ENCODE results near the gene ENDOD1.

The ENDOD1 gene

DNA sequence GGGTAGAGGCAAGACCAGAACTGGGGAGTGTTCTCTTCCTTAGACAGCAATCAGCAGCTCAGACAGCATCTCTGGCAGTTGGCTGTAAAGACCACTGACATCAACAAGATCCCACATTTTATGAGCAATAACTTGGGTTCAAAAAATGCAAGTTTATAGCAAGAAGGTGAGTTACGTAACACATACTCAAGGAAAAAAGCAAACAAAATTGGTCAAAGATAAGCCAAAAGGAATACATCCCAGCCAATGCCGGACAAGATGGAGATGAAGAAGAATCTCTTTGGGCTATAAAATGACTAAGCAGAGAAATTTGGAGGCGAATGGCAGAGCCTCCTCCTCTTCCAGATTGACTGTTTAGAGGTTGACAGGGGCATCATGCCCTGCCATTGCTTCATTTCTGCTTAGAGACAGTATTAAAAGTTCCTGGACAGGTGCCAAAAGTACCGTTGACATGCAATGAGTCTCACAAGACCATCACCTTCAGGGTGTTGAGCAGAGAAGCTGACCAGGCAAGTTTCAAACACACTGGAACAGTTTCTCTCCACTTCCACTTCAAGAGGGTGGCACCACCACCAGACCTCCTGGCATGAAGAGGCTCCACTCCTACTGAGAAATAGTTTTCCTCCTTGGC lies 55.9 kb downstream of the ENDOD1 start:
- DNase-seq: no peak

DNA sequence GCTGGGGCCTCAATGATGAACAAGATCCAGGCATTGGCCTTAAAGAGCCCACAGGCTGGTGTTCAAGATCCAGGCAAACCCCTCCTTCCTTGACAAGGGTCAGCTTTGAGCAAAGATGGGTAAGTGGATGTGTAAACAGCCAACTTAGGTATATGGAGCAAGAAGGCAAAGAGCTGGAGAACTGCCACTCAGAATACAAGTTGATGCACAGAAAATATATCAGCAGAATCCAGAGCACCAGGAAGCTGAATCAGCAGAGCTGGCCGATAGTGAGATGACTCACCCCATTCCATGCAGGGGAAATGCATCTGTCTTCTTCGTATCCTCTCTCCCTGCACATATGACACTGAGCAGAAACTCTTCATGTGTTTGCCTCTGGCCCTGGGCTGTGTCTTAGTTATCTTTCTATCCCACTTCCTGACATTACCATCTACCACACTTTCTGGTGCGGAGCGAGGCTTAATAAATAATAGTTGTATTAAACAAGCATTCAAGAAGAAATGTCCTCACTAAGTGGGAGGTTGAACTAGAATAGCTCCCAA lies 57.8 kb downstream of the ENDOD1 start:
- no peak for DNase-seq

DNA sequence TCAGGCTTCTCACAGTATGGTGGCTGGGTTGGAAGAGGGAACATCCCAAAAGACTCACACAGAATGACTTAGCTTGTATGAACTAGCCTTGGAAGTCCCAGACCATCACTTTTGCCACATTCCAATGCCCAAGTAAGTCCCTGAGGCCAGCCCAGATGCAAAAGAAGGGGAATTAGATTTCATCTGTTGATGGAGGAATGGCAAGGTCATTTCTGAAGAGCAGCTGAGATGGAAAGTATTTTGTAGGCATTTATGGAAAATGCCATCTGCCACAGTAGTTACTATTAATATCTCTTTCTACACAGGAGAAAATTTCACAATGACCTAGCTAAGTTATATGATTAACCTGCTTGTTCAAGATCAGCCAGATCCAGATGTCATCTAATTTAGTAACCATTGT lies 58.8 kb downstream of the ENDOD1 start:
- DNase-seq: no peak

DNA sequence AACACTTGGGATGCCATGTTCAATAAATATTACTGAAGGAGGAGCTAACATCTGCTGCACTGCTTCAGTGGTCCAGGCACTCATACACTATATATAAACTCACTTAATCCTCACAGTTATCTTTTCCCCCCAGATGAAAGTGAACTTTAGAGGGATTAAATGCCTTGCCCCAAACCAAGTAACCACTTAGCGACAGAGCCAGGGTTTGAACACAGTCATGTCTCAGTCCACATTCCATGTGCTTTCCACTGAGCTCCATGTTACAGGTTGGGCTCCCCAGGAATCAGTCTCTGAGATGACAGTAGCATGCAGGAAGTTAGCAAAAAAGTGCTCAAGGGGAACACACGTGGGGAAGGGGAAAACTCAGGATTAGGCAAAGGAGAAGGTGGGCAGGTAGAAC lies 59.3 kb downstream of the ENDOD1 start:
- no peak for DNase-seq

DNA sequence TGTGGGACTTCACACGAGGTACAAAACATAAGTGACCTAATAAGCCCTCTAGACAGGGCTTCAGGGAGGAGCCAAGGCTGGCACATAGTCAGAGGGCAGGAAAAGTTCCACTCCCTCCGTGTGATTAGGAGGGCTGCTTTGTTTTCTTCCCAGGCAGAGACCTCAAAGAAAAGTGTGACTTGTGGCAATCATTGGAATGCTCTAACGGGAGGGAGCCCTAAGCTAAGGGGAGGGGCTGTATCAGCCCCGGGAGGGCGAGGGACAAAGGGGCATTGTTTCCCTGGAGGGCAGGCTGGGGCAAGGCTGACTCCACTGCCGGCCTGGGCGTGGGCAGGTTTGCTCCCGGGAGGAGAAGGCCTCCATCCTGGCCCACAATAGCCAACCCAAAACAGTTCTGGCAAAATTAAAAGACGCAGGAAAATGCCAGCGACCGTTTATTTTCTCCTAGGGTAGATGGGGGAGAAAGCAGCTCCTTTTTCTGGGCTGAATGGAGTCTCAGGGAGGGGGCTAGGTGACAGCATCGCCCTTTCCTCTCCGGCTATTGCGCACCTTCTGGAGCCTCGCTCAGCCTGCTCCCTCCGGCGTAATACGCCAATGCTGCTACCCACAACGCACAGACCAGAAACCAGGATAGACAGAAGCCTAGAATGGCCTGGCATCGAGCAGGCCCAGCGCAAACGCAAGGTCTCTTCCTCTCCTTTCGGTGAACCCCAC lies 60.2 kb downstream of the ENDOD1 start:
- DNase-seq: peak; percentile 30

DNA sequence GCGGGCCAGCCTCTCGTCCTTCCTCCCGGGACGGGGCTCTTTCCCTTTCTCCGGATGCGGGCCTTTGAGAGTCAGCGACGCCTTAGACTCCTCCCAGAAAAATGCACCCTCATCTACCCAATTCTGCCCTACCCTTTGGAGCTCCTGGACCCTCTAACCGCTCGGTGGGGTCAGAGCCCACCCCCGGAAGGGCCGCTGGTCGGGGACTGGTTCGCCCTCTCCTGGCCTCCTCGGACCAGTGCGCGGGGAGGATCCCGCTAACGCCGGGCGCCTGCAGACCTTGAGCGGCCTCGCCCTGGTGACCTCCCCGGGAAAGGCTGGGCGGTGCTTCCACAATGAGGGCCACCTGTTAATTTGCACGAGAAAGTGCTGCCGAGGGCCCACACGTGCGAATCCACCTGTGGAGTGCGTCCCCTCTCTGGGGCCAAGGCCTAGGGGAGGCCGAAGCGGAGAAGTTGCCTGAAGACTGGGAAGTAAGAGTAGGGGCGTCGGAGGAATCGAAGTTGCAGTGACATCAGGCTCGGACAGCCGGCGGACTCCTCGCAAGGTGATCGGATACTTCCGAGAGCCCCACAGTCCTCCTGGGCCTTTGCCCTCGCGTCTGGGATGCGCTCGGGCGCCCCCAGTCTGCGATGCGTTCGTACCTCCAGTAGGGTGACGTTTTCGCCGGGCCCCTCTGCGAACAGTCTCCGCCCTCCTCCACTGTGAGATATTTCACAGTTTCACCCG lies 61.5 kb downstream of the ENDOD1 start:
- DNase-seq: peak; percentile 84

DNA sequence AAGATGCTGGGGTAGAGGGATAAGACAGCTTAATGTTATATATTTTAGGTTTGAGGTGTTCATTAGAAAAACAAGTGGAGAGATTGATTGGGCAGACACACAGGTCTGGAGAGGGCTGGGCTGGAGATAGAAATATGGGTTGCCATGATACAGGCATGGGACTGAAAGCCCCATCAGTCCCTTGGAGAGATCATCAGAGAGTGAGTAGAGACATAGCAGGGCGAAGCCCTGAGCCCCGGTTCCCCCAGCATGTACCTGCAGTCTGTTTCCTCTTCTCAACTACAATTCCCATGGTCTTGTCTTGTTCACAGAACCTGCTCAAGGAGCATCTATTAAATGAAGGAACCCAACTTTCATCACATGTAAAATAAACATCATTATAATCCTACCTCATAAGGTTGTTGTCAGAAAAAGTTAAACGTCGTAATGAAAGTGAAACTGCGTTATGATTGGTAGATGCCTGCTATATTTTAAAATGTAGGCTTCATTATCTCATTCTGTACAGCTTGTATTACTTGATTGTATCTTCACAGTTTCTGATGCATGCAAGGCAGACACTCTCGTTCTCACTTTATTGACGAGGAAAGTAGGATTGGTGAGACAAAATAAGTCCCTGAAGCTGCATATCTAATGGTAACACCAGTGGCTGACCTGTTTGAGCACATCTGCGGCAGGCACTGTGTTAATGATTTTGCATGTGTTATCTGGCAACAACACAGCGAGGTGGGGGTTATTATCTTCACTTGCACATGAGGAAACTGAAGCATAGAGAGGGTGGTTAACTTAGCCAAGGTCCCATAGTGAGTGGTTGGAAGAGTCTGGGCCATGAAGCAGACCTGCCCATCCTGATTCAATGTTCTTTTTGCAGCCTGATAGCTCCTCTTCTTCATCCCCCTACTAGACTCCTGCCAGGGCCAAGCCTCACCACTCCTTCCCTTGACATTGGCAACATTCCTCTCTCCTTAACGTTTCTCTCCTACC lies 63.5 kb downstream of the ENDOD1 start:
- DNase-seq: no peak

DNA sequence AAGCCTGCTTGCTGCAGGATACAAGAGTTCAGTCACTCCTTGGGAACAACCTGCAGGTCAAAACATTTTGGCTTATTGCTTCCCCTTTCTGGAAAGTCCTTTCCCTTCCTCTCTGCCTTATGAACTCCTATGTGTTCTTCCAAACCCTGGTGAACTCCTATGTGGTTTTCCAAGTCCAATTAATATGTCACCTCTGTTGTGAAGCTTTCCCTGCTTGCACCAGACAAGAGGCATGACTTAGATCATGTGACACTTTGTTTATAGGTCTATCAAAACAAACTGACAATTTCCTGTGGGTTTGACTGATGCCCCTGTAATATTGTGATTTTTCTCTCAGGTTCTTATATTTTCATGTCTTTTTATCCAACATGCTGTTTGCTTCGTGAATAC lies 64.2 kb downstream of the ENDOD1 start:
- no peak for DNase-seq

DNA sequence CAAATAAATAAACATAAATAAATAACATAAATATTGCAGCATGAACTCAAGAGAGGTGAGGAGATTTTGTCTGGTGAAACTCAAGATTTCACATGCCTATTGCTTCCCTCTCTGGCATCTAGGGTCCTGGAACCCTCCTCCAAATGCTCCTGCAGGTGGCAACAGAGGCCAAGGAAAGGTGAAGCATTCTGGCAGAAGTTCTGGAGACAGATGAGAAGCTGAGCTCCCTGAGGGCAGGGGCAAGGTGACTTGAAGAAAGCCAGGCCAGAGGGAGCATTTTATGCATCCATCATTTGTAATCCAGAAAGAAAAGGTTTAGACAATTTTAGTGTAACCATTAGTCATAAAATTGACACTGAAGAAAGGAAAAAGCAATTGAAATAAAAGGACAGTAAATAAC lies 64.9 kb downstream of the ENDOD1 start:
- DNase-seq: peak; percentile 25

DNA sequence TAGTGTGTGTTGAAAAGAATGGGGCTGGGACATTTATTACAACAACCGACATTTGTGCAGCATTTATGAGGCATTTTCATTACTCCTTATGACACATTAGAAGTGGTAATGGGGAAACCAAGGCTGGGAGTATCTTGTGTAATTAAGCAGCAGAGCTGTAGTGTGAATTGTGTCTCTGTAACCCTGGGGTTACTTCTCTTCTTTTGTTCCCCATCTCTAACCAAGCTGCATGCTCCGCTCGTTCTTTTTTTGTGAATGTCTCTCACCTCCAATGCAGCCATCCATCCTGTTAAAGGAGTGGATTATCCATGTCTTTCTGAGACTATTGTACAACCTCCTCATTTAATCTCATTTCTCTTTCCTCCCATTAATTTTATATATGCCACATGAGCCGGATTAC lies 65.7 kb downstream of the ENDOD1 start:
- DNase-seq: no peak

DNA sequence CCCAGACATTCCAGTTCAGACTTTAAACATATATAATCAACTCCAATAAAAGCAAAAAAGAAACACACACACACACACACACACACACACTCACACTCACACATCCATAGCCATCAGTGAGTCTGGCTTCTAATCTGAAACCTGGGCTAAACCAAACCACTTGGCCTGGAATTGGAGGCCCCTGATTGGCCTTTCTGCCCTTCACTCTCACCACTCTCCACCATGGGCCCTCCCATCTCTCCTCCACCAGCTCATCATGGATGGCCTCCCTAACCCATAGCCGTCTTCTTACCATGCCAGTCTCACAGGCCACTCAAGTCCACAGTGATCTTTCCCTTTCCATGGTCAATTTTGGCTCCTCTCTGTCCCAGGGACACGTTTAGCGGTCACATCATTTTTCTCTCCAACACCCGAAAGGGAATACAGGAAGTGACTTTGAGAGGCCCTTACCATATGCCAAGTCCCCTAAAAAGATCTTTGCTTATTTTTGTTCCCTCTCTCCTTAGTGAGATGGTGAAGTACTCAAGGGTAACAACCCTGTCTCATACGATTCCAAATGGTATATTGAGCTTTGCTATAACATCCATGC lies 66.6 kb downstream of the ENDOD1 start:
- no peak for DNase-seq

DNA sequence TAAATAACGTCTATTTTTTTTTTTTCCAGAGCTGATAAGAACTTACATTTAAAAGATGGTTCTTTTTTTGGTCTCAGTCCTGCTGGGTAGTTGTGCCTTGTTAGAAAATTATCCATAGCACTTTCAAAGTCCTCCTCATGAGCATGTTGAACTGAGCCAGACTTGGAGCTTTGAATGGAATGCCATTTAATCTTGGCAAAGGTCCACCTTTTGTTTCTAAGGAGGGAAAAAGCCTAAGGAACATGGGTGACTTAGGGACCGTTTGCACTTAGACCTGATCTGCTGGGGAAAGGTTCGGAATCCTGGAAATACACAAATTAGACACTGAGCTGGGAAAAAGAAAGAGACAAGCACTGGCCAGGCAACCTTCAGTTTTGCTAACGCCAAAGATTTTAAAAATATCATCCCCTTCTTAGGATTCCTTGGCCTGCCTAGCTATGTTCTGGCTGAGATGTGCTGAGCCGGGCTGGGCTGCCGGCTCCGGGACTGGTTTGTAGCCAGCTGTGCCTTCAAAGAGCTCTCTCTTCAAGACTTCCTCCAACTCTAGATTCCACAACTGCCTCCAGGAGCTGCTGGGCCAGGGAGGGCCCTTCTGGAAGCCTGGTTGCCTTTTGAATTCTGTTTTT lies 67.4 kb downstream of the ENDOD1 start:
- no peak for DNase-seq

DNA sequence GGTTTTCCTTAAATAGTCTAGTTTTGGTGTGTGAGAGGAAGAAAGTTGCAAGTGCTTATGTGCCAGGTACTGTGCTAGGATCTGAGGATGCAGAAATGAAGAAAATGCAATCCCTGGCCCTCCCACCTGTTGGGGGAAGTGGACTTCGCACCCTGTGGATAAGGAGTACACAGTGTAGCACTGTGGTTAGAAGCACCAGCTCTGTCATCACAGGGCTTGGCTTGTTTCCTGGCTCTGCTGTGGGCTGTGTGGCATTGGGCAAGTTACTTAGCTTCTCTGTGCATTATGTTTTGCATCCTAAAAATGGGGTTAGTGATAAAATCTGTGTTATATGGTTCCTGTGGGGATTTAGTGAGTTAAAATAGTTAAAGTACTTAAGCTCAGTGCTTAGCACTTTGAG lies 68.2 kb downstream of the ENDOD1 start:
- DNase-seq: no peak

DNA sequence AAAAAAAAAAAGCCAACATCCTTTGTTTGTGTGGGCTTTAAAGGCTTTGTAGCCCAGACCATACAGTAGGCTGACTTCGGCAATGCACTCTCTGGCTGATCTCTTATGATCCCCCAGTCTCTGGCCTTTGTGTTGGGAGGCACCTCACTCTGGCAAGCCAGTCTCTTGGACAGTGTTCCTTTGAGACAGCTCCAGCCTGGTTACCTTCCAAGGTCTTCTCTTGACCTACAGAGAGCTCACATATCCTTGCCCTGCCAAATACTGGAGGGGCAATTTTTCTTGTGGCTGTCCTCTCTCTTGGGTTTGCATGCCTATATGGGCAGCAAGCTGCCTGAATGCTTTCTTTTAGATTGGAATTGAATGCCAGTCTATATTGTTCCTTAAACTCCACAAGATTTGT lies 71.6 kb downstream of the ENDOD1 start:
- no peak for DNase-seq

DNA sequence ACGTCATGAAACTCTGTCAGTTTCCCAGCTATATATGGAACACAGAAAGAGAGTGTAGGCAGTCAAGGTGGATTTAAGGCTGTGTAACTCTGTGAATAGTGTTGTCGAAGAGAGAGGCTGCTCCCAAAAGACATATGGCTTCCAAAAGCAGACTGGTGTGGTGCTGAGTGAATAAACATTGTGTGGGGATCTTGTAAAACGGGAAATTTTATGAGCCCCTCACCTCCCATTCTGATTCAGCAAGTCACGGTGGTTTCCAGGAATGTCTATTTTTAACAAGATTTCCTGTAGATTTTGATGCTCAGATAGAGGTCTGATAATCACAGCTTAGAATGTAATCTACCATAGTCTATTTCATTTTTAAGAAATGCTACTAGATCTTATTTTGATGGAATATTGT lies 73.5 kb downstream of the ENDOD1 start:
- DNase-seq: no peak

DNA sequence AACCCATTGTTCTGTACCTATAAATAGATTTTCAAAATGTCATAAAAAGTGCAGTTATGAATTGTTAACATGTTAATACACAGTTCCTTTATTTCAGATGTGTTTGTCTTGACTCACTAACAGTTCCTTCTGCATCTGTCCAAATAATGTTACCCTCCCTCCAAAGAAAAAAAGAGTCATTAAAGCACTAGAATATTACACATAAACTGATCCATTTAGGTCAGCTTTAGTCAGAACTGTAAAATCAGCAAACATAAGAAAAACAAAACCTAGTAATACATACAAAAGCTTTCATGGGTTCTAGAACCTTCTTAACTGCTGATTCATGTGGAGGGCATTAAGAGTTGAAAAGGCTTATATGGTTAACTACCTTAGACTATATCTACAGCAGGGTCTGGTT lies 76.0 kb downstream of the ENDOD1 start:
- DNase-seq: no peak

DNA sequence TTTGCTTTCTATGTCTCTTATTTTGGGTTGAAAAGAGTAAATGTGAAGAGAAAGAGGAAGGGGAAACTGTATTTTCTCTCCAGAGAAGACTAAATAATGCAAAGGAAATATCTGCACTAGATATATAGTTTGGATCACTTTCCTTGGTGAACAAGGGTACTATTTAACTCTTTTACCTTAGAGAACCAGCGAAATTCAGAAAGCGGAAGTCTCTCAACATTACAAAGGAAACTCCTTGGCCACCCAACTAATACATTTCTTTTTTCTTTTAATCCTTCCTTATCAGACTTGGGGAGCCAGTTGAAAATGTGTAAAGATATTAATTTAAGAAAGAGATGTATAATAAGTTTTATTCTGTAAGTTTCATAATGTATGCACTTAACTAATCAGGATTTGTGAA lies 77.1 kb downstream of the ENDOD1 start:
- no peak for DNase-seq

DNA sequence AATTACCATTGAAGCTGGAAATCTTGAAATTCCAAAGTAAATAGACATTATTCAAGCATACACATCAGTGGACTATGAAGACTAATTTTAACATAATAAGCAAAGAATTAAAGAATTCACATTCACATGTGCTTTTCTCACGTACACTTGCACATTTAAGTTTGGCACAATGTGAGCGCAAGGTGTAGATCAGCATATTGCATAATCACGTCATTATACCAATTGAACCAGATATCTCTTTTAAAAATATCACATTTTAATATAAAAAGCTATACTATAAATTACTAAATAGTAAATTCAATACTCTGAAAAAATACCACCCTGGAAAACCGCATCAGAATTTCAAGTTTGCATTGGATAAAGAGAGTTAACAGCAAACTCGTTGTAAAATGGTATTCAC lies 80.6 kb downstream of the ENDOD1 start:
- no peak for DNase-seq

DNA sequence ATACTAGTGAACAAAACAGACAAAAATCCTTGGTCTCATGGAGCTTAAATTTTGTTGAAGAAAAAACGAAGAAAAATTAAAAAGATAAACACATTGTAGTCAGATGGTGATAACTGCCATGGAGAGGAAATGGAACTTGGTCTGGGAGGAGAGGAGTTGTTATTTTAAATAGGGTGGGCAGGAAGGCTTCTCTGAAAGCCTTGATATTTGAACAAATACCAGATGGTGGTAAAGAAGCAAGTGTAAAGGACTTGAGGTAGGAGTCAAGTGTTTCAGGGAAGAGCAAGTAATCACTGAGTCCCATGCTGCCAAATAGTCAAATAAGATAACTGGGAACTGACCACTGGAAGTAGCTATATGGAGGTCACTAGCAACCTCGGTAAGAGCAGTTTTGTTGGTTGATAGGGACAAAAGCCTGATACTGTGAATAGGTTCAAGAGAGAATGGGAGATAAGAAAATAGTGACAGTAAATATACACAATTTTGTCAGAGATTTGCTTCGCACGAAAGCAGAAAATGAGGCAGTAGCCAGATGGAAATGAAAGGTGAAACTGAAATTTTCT lies 86.3 kb downstream of the ENDOD1 start:
- DNase-seq: no peak
